ENCODE data around the gene WNT7B. TPM values are rescaled to one million over a fixed set of nuclear protein-coding genes. Genes with fewer than 3 reads are reported as not detected.

WNT7B gene
- total RNA-seq, 1 experiment from 2014 or later = 0.57 TPM

DNA sequence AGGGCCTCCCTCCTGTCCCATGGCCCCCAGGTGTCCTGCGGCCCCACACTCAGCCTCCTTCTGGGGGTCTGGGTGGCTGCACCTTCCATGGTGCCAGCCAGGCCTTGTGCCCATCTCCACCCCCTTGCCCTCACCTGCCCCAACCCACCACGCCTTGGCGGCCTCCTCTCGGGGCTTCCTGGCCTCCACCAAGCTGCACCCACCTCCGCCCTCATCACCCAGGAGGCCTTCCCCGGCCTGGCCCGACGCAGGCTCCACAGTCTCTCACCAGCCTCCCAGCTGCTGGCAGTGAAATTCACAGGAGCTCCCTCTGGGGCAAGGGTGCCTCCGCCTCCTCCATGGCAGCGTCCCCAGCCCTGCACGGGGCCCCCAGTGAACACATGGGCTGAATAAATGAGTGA lies 35.9 kb upstream of the WNT7B start:
- ChIA-PET CTCF (interaction anchor here (0.6 to 2.7 kb wide), 12 partner anchors 12 to 107 kb away, joined by 3 to 22 read pairs (median 4); no protein-coding TSS in a partner anchor), POLR2A (interaction anchor here (0.5 to 3.3 kb wide), 3 partner anchors 13 to 570 kb away, joined by 3 to 36 read pairs (median 6); no protein-coding TSS in a partner anchor)
- H3K9me3 Mint-ChIP-seq (ENCODE audit: unreplicated experiment) = no peaks in the 10 kb centered on the region
- TF ChIP-seq, protein P1, sequence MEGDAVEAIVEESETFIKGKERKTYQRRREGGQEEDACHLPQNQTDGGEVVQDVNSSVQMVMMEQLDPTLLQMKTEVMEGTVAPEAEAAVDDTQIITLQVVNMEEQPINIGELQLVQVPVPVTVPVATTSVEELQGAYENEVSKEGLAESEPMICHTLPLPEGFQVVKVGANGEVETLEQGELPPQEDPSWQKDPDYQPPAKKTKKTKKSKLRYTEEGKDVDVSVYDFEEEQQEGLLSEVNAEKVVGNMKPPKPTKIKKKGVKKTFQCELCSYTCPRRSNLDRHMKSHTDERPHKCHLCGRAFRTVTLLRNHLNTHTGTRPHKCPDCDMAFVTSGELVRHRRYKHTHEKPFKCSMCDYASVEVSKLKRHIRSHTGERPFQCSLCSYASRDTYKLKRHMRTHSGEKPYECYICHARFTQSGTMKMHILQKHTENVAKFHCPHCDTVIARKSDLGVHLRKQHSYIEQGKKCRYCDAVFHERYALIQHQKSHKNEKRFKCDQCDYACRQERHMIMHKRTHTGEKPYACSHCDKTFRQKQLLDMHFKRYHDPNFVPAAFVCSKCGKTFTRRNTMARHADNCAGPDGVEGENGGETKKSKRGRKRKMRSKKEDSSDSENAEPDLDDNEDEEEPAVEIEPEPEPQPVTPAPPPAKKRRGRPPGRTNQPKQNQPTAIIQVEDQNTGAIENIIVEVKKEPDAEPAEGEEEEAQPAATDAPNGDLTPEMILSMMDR (IDR thresholded peaks at IDR 0.05; ENCODE audit: insufficient read depth in 1 of 2, low read depth in 1 of 2, low read length in 1 of 2, severe bottlenecking in 1 of 2, unreplicated experiment in 1 of 2) = no peak
- no peaks in the 10 kb centered on the region for H3K27me3 Mint-ChIP-seq (ENCODE audit: insufficient read depth, unreplicated experiment)
- no peaks in the 10 kb centered on the region for H3K27me3 ChIP-seq (replicated peaks; ENCODE audit: control insufficient read depth, insufficient read depth, low read length)
- H3K4me3 ChIP-seq (ENCODE audit: low read depth, low read length) = 0 out of 2 replicates have a peak overlapping the region, but pooled peaks have one; percentile 13
- H3K27ac Mint-ChIP-seq (ENCODE audit: unreplicated experiment) = peak overlapping the region; percentile 83
- no peaks in the 10 kb centered on the region for H3K4me1 Mint-ChIP-seq (ENCODE audit: low read depth, unreplicated experiment)
- 0 out of 2 replicates have a peak, but pooled peaks cover 5% of the 10 kb centered on the region for H3K9me3 ChIP-seq
- peaks cover 14% of the 10 kb centered on the region for H3K4me1 ChIP-seq
- no peaks in the 10 kb centered on the region for H3K36me3 ChIP-seq (ENCODE audit: control insufficient read depth, insufficient read depth, low read length)
- BruUV-seq (replicated peaks) = no TSS peak
- peaks cover 9% of the 10 kb centered on the region for H3K36me3 Mint-ChIP-seq (ENCODE audit: insufficient read depth, unreplicated experiment)
- intact Hi-C loops (cut with micrococcal nuclease; ENCODE audit: unreplicated experiment) = loop anchor here (1.0 kb wide), 2 partner anchors 23 to 103 kb away; no protein-coding TSS in a partner anchor
- DNase-seq = no peak
- peak overlapping the region; percentile 73 for H3K4me3 Mint-ChIP-seq (ENCODE audit: unreplicated experiment)

DNA sequence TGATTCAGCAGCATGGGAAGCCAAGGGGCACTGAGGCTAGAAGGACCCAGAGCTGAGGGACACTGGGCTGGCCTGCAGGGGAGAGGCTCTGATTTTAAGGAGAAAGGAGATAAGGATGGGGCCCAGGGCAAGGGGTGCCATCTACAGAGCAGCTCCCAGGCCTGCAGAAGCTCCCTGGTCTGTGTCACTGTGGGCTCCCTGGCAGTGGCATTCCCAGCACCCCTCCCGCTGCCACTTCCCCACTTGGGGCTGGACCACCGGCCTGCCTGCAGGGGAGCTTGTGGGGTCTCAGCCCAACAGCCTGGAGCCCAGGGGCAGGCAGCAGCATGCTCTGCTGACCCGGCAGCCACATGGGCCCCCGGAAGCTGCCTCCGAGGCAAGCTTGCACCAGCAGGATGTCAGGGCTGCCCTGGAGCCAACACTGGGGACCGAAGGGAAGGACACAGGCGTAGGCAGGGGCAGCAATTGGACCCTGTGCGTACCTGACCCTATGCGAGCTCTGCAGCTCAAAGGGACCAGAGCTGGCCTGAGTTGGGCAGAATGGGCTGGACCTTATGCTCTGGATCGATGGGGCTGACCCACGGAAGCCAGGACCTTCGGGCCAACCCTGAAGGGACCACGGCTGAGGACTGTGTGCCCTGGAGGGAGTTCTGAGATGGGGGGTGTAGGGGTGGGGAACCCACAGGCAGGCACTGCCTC lies 35.4 kb upstream of the WNT7B start:
- no peaks in the 10 kb centered on the region for H3K9me3 Mint-ChIP-seq (ENCODE audit: unreplicated experiment)
- H3K27me3 ChIP-seq (replicated peaks; ENCODE audit: control insufficient read depth, insufficient read depth, low read length) = no peaks in the 10 kb centered on the region
- peaks cover 9% of the 10 kb centered on the region for H3K36me3 Mint-ChIP-seq (ENCODE audit: insufficient read depth, unreplicated experiment)
- no peak for DNase-seq
- no peaks in the 10 kb centered on the region for H3K27me3 Mint-ChIP-seq (ENCODE audit: insufficient read depth, unreplicated experiment)
- no TSS peak for BruUV-seq (replicated peaks)
- H3K4me1 Mint-ChIP-seq (ENCODE audit: low read depth, unreplicated experiment) = no peaks in the 10 kb centered on the region
- H3K36me3 ChIP-seq (ENCODE audit: control insufficient read depth, insufficient read depth, low read length) = no peaks in the 10 kb centered on the region
- intact Hi-C loops (cut with micrococcal nuclease; ENCODE audit: unreplicated experiment) = no loop called here
- H3K4me3 ChIP-seq (ENCODE audit: low read depth, low read length) = no peak overlapping the region
- peaks cover 14% of the 10 kb centered on the region for H3K4me1 ChIP-seq
- H3K4me3 Mint-ChIP-seq (ENCODE audit: unreplicated experiment) = peak overlapping the region; percentile 44
- no peak overlapping the region for H3K27ac Mint-ChIP-seq (ENCODE audit: unreplicated experiment)
- TF ChIP-seq, protein P1 (IDR thresholded peaks at IDR 0.05; ENCODE audit: insufficient read depth in 1 of 2, low read depth in 1 of 2, low read length in 1 of 2, severe bottlenecking in 1 of 2, unreplicated experiment in 1 of 2) = no peak
- POLR2A ChIA-PET = interaction anchor here (3.3 kb wide), 1 partner anchor 23 kb away, joined by 36 read pairs; no protein-coding TSS in a partner anchor
- CTCF ChIA-PET = interaction anchor here (0.7 to 2.7 kb wide), 9 partner anchors 15 to 108 kb away, joined by 3 to 22 read pairs (median 6); no protein-coding TSS in a partner anchor
- 0 out of 2 replicates have a peak, but pooled peaks cover 5% of the 10 kb centered on the region for H3K9me3 ChIP-seq

DNA sequence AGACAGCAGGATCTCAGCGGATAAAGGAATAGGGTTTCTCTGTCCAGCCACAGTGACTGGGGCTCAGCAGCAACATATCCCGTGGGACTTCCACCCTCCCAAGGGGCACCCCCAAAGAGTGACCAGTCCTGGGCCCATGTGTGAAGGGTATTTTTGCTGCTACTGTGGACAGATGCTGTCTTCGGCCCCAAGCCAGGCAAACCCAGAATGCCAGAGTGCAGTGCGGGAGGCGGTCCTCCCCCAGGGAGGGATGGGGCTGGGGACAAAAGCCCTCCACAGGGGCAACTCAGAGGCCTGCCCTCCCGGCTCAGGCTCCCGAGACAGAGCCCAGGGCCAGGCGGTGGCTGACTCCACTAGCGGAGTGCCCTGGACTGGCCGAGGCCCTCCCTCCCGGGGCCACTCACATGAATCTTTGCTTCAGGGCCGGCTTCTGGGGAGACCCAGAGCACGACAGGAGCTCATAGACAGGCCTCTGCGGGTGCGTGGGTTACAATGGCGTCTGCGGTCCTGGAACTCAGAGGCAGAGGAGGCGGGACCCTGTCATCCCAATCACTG lies 34.7 kb upstream of the WNT7B start:
- H3K4me3 Mint-ChIP-seq (ENCODE audit: unreplicated experiment) = peak overlapping the region; percentile 44
- no peaks in the 10 kb centered on the region for H3K27me3 Mint-ChIP-seq (ENCODE audit: insufficient read depth, unreplicated experiment)
- BruUV-seq (replicated peaks) = no TSS peak
- no peaks in the 10 kb centered on the region for H3K4me1 Mint-ChIP-seq (ENCODE audit: low read depth, unreplicated experiment)
- no peak overlapping the region for H3K27ac Mint-ChIP-seq (ENCODE audit: unreplicated experiment)
- peaks cover 18% of the 10 kb centered on the region for H3K4me1 ChIP-seq
- peaks cover 9% of the 10 kb centered on the region for H3K36me3 Mint-ChIP-seq (ENCODE audit: insufficient read depth, unreplicated experiment)
- no peaks in the 10 kb centered on the region for H3K27me3 ChIP-seq (replicated peaks; ENCODE audit: control insufficient read depth, insufficient read depth, low read length)
- H3K9me3 ChIP-seq = 0 out of 2 replicates have a peak, but pooled peaks cover 5% of the 10 kb centered on the region
- ChIA-PET CTCF (interaction anchor here (0.6 to 2.7 kb wide), 3 partner anchors 16 to 25 kb away, joined by 3 to 22 read pairs (median 6); no protein-coding TSS in a partner anchor), POLR2A (no interaction called here)
- H3K9me3 Mint-ChIP-seq (ENCODE audit: unreplicated experiment) = no peaks in the 10 kb centered on the region
- intact Hi-C loops (cut with micrococcal nuclease; ENCODE audit: unreplicated experiment) = no loop called here
- no peak for DNase-seq
- TF ChIP-seq, protein P1 (IDR thresholded peaks at IDR 0.05; ENCODE audit: insufficient read depth in 1 of 2, low read depth in 1 of 2, low read length in 1 of 2, severe bottlenecking in 1 of 2, unreplicated experiment in 1 of 2) = no peak
- no peaks in the 10 kb centered on the region for H3K36me3 ChIP-seq (ENCODE audit: control insufficient read depth, insufficient read depth, low read length)
- H3K4me3 ChIP-seq (ENCODE audit: low read depth, low read length) = no peak overlapping the region

Data from Caco-2 (cell line).